Activated T-helper 1 cell treated with Interleukin-2 at 50 U/mL for 16 hours (primary cell): ENCODE measurements around the gene AKT3.

Source experiments
- DNase-seq: peaks from one replicate; pipeline ENCODE4 v3.0.0-alpha.2; 2020; ENCODE audit warnings: low read depth

AKT3 gene

GRCh38 chr1:243731301-243731891, 118.6 kb downstream of the AKT3 start:
- DNase-seq: no peak

DNA sequence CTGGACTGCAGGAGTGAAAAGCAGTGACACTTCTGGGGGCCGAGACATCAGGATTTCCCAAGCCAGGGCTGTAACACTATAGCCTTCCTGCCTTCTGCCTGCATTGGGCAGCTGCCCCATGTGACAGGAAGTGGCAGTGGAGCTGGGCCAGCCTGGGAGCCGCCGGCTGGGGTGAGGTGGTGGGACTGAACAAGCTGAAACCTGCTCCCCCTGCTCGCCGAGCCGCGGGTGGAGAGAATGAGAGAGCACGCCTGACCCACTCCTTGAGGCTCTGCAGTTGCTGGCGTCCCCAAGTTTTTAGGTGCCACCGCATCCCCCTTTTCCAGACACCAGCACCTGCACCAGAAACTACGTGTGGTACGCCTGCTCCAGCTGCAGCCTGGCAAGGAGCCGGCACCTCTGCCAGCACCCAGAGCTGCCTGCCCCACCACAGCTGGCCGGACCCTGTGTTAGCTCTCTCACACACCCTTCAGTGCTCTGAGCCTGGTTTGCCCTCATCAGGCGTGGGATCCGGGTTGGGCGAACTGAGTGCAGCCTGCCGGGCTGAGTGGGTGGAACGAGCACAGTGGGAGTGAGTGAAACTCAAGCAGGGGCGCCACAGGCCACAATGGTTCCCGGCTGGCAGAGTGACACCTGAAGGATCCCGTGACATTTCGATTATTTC, 119.4 kb downstream of the AKT3 start:
- no peak for DNase-seq

- no peak for DNase-seq
Measured at GRCh38 chr1:243729956-243730355, 120.1 kb downstream of the AKT3 start.

GRCh38 chr1:243727503-243728203, 122.4 kb downstream of the AKT3 start:
- DNase-seq: no peak

DNA sequence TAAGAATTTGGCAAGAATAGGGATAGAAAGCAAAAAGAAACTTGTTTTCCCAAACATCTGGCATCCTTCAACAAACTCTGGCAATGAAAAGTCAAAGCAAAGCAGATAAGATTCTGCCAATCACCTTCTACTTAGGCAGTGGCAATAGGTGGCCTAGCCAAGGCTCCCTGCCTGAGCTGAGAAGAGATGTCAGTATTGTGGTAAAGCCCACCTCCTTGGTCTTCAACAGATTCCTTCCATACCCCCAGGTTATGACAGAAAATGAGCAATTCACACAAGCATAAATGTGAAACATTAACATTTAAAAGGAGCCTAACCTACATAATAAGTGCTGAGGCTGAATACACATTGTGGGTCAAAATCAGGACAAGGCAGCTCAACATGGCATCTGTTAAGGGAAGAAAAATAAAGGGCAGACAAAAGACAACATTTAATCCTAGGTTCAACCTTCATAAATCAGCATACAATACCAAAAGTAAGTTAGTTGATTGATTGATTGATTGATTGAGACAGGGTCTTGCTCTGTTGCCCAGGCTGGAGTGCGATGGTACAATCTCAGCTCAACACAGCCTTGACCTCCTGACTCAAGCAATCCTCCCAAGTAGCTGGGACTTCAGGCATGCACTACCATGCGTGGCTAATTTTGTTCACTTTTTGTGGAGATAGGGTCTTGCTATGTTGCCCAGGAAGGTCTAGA, 123.1 kb downstream of the AKT3 start:
- no peak for DNase-seq

DNA sequence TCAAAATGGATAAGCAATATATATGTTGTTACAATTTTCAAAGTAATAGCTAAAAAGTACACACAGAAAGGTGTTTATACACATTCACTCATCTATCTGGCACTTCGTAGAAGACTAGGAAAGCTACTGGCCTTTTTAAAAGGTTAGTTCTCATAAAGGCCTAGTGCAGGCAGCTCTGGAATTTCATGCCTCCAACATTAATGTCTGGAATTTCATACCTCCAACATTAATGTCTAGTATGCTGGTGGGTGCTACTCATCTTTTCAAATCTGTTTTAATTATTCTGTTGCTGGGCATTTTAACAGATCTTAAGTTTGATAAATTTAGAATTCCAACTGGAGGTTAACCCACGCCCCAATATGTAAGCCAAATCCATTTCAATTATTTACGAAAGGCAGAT, 124.2 kb downstream of the AKT3 start:
- no peak for DNase-seq

GRCh38 chr1:243725075-243725474, 125.0 kb downstream of the AKT3 start:
- DNase-seq: no peak

DNA sequence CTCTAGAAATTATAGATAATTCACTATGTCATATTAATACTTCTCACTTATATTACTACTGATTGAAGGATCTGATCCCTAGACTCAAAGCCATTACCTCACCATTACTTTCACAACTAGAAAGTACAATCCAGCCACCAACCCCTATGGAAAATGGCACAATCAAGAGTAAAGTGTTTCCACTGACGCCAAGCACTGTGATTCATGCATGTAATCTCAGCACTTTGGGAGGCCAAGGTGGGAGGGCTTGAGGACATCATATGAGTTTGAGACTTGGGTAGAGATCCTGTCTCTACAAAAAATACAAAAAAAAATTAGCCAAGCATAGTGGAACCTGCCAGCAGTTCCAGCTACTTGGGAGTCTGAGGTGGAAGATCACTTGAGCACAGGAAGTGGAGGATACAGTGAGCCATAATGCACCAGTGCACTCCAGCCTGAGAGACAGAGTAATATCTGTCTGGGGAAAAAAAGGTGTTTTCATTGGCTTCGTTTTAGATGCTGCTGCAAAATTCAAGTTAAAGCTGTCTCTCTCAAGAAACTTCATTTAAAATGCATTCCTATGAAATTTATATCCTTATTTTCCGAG, 126.5 kb downstream of the AKT3 start:
- DNase-seq: no peak

GRCh38 chr1:243723050-243723449, 127.0 kb downstream of the AKT3 start:
- DNase-seq: no peak

DNA sequence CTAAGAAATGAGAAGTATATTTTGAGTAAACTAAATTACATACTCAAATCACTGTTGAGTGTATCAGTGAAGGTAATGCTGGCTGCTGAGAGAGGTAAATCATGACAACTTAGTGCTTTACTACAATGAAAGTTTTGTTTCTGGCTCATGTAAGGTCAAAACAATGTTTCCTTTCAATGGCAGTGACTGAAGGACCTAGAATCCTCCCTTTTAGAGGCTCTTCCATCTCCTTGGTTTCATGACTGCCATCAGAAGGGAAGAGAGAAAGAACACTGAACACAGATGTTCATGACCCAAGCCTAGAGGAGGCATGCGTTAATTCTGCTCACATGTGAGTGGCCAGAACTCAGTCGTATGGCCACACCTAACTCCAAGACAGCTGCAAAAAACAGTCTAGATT, 130.6 kb downstream of the AKT3 start:
- no peak for DNase-seq

DNA sequence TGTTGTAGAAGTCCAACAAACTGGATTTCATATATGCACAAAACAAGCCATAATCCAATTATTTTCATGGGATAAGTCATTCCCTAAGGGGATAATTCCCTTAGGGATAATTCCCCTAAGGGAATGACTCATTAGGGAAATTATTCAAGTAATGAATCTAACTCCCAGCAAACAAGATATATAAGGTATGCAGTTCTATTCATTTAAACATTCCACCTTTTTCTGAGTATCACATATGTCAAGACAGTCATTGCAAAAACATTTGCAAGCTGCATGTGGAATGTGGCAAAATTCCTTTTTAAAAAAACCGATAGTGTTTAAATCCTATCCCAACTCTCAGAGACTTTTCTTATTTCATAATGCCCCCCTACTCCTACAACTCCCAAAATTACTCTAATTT, 131.2 kb downstream of the AKT3 start:
- no peak for DNase-seq

DNA sequence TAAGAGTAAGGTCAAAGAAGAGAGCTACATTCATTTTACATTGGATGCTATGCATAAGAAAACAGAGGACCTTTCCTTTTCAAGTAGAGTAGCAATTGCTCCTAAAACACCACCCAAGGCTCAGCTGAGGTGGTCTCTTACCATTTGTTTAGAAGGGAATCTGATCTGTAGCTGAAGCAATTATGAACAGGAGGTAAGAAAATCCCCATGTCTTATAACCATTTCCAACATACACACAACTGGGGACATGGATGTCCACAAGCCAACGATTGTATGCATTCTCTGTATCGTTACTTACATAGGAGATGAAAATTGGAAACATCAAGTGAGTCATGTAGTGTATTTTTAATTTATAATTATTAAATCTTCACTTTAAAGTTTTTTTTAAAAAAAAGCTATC, 132.0 kb downstream of the AKT3 start:
- no peak for DNase-seq

- no peak for DNase-seq
Measured at GRCh38 chr1:243716906-243717305, 133.1 kb downstream of the AKT3 start.

DNA sequence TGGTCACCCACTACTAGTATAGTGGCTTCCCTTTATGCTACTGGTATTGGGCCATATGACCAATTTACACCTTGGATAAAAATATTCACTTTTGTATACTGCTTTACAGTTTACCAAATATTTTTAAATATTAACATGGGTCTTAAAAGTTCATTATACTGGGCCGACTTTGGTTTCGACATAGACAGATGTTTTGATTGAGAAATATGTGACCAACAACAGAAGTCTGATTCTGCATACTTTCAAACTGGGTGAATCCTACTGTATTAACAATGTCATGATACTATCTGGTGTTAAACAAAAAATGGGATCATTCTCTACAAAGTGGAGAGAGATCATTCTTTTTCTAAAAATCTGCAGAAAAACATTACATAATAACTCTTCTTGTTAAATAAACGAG, 134.8 kb downstream of the AKT3 start:
- no peak for DNase-seq

- DNase-seq: no peak
Measured at GRCh38 chr1:243713470-243714186, 136.4 kb downstream of the AKT3 start.

DNA sequence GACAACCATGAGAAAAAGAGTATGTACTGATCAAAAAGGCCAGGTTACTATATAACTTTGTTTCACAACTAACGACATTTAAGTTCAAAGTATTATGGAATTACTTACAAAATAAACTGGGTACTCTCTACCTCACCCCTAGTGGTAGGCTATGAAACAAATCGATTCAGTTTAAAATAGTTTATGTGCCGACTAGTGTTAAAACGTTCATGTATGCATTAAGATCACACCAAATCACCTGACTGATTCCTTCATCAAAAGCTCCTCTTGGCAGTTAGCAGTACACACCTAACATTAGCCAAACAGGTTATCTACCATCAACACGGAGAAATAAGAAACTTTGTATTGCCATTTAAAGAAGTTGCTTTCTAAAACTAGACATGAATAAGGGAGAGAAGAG, 137.1 kb downstream of the AKT3 start:
- no peak for DNase-seq

DNA sequence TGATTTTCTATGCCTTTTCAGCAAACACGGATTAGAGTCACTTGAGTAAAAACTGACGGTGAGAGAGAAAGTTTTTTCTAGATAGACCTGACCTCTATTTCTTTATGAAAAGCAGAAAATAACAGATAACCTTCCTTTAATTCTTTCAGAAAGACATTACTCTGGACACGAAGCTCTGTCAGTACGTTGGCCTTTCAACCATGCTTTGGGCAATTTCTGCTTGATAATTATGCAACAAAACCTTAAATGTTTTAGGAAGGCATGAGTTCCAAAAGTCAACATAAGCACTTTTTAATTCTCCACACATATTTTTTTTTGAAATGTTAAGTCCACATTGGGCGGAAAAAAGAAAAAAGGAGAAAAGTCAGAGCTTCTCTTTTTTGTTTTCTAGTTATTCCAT, 137.8 kb downstream of the AKT3 start:
- DNase-seq: no peak

DNA sequence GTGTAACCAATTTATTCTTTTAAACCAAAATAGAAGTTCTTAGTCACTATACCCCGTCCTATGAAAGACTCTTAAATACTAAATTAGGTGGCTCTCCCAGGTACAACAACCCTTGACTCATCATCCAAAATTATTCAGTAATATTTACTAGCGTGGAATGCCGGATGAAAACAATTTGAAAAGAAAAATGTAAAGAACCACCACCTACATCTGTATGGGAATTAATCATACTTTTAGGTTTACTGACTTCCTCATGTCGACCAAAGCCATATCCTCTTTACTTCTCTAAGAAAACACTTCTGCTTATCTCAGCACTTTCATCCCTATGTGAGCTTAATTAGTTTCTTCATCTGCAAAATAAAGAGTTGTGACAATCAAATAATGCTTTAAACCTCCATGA, 139.6 kb downstream of the AKT3 start:
- no peak for DNase-seq

GRCh38 chr1:243708210-243708609, 141.8 kb downstream of the AKT3 start:
- DNase-seq: no peak

GRCh38 chr1:243706563-243706962, 143.5 kb downstream of the AKT3 start:
- DNase-seq: no peak

DNA sequence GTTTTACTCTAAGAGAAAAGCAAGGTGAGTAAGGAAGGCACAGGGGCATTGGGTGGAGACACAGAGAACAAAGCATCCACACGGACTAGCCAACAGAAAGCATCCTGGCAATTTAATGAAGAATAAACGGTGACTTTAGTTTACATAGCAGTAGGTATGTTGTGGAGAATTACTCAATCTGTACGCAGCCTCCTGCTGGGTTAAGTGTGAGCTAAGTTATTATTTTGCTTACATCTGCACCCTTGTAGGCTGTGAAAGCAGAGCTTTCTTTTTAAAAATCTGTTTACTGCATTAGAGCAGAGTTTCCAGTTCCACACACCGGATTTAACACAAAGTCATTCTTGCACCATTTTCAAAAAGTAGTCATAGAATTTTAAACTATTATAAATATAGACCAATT, 144.5 kb downstream of the AKT3 start:
- no peak for DNase-seq

GRCh38 chr1:243701872-243702271, 148.2 kb downstream of the AKT3 start:
- DNase-seq: no peak
